Trophoblast cell (in vitro differentiated cells and primary cell): ENCODE data around the gene PRTN3.

Source experiments
- DNase-seq, 2 donors: peaks; one replicate each; pipeline ENCODE4 v3.0.0-alpha.2; 2016
- H2AFZ ChIP-seq: 2 replicates; pipeline ENCODE4 v1.6.1; 2013; ENCODE audit warnings: low read length, moderate library complexity, mild to moderate bottlenecking; ENCODE audit not compliant: insufficient read depth, poor library complexity
- H2AK5ac ChIP-seq: 2 replicates; pipeline ENCODE4 v1.6.1; 2013; ENCODE audit warnings: mild to moderate bottlenecking, low read length
- H2BK120ac ChIP-seq: 2 replicates; pipeline ENCODE4 v1.6.1; 2013; ENCODE audit warnings: low read length, mild to moderate bottlenecking, moderate library complexity; ENCODE audit not compliant: insufficient read depth, poor library complexity
- H2BK12ac ChIP-seq: 2 replicates; pipeline ENCODE4 v1.6.1; 2013; ENCODE audit warnings: mild to moderate bottlenecking, low read length, moderate library complexity
- H2BK5ac ChIP-seq: 2 replicates; pipeline ENCODE4 v1.6.1; 2013; ENCODE audit warnings: low read length, low read depth, moderate library complexity, mild to moderate bottlenecking; ENCODE audit not compliant: poor library complexity
- H3K14ac ChIP-seq: 2 replicates; pipeline ENCODE4 v1.6.1; 2013; ENCODE audit warnings: mild to moderate bottlenecking, low read length
- H3K18ac ChIP-seq: 2 replicates; pipeline ENCODE4 v1.6.1; 2013; ENCODE audit warnings: mild to moderate bottlenecking, low read length
- H3K23ac ChIP-seq: 2 replicates; pipeline ENCODE4 v1.6.1; 2013; ENCODE audit warnings: low read length
- H3K27ac ChIP-seq: 2 replicates; pipeline ENCODE4 v1.5.1; 2013; ENCODE audit warnings: low read depth, mild to moderate bottlenecking, inconsistent platforms, low read length, moderate library complexity
- H3K27me3 ChIP-seq: 2 replicates; pipeline ENCODE4 v1.6.1; 2013; ENCODE audit warnings: inconsistent platforms, mild to moderate bottlenecking, low read length, moderate library complexity; ENCODE audit not compliant: insufficient read depth
- H3K36me3 ChIP-seq, 2 experiments: 1 replicate in 1 of 2; 2 replicates in 1 of 2; pipeline ENCODE4 v1.6.1; 2013; ENCODE audit warnings: low read length in 2 of 2, mild to moderate bottlenecking in 2 of 2, moderate library complexity in 1 of 2; ENCODE audit not compliant: insufficient read depth in 2 of 2, control insufficient read depth in 1 of 2
- H3K4ac ChIP-seq: 2 replicates; pipeline ENCODE4 v1.6.1; 2013; ENCODE audit warnings: low read depth, mild to moderate bottlenecking, low read length, moderate library complexity
- H3K4me1 ChIP-seq, 2 experiments: 1 replicate in 1 of 2; 2 replicates in 1 of 2; pipeline ENCODE4 v1.6.1; 2013; ENCODE audit warnings: low read length in 2 of 2, mild to moderate bottlenecking in 2 of 2, moderate library complexity in 1 of 2; ENCODE audit not compliant: insufficient read depth in 2 of 2, control insufficient read depth in 1 of 2
- H3K4me2 ChIP-seq: 2 replicates; pipeline ENCODE4 v1.6.1; 2013; ENCODE audit warnings: inconsistent platforms, mild to moderate bottlenecking, low read length, moderate library complexity
- H3K4me3 ChIP-seq: 2 replicates; pipeline ENCODE4 v1.5.1; 2013; ENCODE audit warnings: mild to moderate bottlenecking, low read depth, low read length, inconsistent platforms
- H3K79me1 ChIP-seq: one replicate; pipeline ENCODE4 v1.6.1; 2013; ENCODE audit warnings: low read length
- H3K79me2 ChIP-seq: 2 replicates; pipeline ENCODE4 v1.6.1; 2013; ENCODE audit warnings: low read length, mild to moderate bottlenecking; ENCODE audit not compliant: control insufficient read depth, insufficient read depth, poor library complexity
- H3K9ac ChIP-seq: 2 replicates; pipeline ENCODE4 v1.6.1; 2013; ENCODE audit warnings: mild to moderate bottlenecking, low read length
- H3K9me3 ChIP-seq: 2 replicates; pipeline ENCODE4 v1.6.1; 2013; ENCODE audit warnings: low read depth, mild to moderate bottlenecking, control low read depth, inconsistent platforms, low read length; ENCODE audit not compliant: insufficient read depth
- H4K12ac ChIP-seq: 2 replicates; pipeline ENCODE4 v1.6.1; 2013; ENCODE audit warnings: low read depth, mild to moderate bottlenecking, low read length, moderate library complexity
- H4K8ac ChIP-seq: 2 replicates; pipeline ENCODE4 v1.6.1; 2013; ENCODE audit warnings: low read depth, mild to moderate bottlenecking, low read length, moderate library complexity
- H4K91ac ChIP-seq: one replicate; pipeline ENCODE4 v1.6.1; 2013; ENCODE audit warnings: low read depth, mild to moderate bottlenecking, low read length, moderate library complexity
- WGBS: extraction: QIAGEN DNeasy Blood & Tissue Kit; methylation state at CpG from one replicate; pipeline ENCODE4 v1.1.7; 2013; ENCODE audit warnings: missing lambda C conversion rate; ENCODE audit not compliant: insufficient read length, insufficient coverage; ENCODE audit errors: extremely low coverage; 5-methylcytosine and 5-hydroxymethylcytosine counted together

PRTN3 gene

GRCh38 chr19:873084-873483 lies 32.3 kb downstream of the PRTN3 start:
- no peak overlapping the region for H3K18ac ChIP-seq
- H3K4me2 ChIP-seq = no peak overlapping the region
- no peaks in the 10 kb centered on the region for H3K9me3 ChIP-seq
- H3K9ac ChIP-seq = no peak overlapping the region
- H3K4ac ChIP-seq = no peak overlapping the region
- no peak overlapping the region for H4K12ac ChIP-seq
- H3K4me1 ChIP-seq = peaks cover 13 to 16% of the 10 kb centered on the region in 2 experiments
- no peak overlapping the region for H3K23ac ChIP-seq
- no peak overlapping the region for H2AK5ac ChIP-seq
- no peak overlapping the region for H4K8ac ChIP-seq
- H4K91ac ChIP-seq = no peak overlapping the region
- H3K14ac ChIP-seq = no peak overlapping the region
- H2AFZ ChIP-seq = no peak overlapping the region
- no peak for DNase-seq
- no peak overlapping the region for H3K27ac ChIP-seq
- no peak overlapping the region for H3K4me3 ChIP-seq
- no peaks in the 10 kb centered on the region for H3K27me3 ChIP-seq
- WGBS = no CpG with 5 or more reads among the region's 13 CpGs
- H3K36me3 ChIP-seq = peaks cover 57% of the 10 kb centered on the region in 2 experiments
- peaks cover 5% of the 10 kb centered on the region for H3K79me1 ChIP-seq
- no peak overlapping the region for H2BK12ac ChIP-seq
- no peak overlapping the region for H2BK120ac ChIP-seq
- no peak overlapping the region for H2BK5ac ChIP-seq
- peaks cover 4% of the 10 kb centered on the region for H3K79me2 ChIP-seq

GRCh38 chr19:873561-874041 lies 32.8 kb downstream of the PRTN3 start:
- no peaks in the 10 kb centered on the region for H3K9me3 ChIP-seq
- no peak for DNase-seq
- H3K18ac ChIP-seq = no peak overlapping the region
- H3K23ac ChIP-seq = no peak overlapping the region
- H2AFZ ChIP-seq = no peak overlapping the region
- H3K9ac ChIP-seq = no peak overlapping the region
- H4K91ac ChIP-seq = no peak overlapping the region
- no peaks in the 10 kb centered on the region for H3K27me3 ChIP-seq
- H4K12ac ChIP-seq = no peak overlapping the region
- H3K36me3 ChIP-seq = peaks cover 52 to 54% of the 10 kb centered on the region in 2 experiments
- no peak overlapping the region for H2BK12ac ChIP-seq
- no peak overlapping the region for H3K4me3 ChIP-seq
- H2BK5ac ChIP-seq = no peak overlapping the region
- no peak overlapping the region for H3K4me2 ChIP-seq
- no peak overlapping the region for H2AK5ac ChIP-seq
- H3K79me2 ChIP-seq = peaks cover 4% of the 10 kb centered on the region
- H2BK120ac ChIP-seq = no peak overlapping the region
- peaks cover 10 to 16% of the 10 kb centered on the region in 2 experiments for H3K4me1 ChIP-seq
- no CpG with 5 or more reads among the region's 22 CpGs for WGBS
- H3K4ac ChIP-seq = no peak overlapping the region
- H4K8ac ChIP-seq = no peak overlapping the region
- no peak overlapping the region for H3K14ac ChIP-seq
- no peak overlapping the region for H3K27ac ChIP-seq
- peaks cover 5% of the 10 kb centered on the region for H3K79me1 ChIP-seq

- Histone ChIP-seq H3K23ac (no peak overlapping the region), H4K12ac (no peak overlapping the region), H3K9ac (no peak overlapping the region), H4K91ac (no peak overlapping the region), H3K36me3 (peaks cover 55 to 60% of the 10 kb centered on the region in 2 experiments), H3K4me2 (no peak overlapping the region), H3K79me1 (no peaks in the 10 kb centered on the region), H4K8ac (no peak overlapping the region), H2AK5ac (no peak overlapping the region), H3K9me3 (no peaks in the 10 kb centered on the region), H3K4me1 (peaks cover 0 to 4% of the 10 kb centered on the region in 2 experiments), H3K79me2 (no peaks in the 10 kb centered on the region), H2AFZ (no peak overlapping the region), H3K27me3 (no peaks in the 10 kb centered on the region), H3K18ac (no peak overlapping the region), H3K27ac (no peak overlapping the region), H3K4me3 (no peak overlapping the region), H2BK120ac (no peak overlapping the region), H2BK12ac (no peak overlapping the region), H3K14ac (no peak overlapping the region), H2BK5ac (no peak overlapping the region), H3K4ac (no peak overlapping the region)
- no CpG with 5 or more reads among the region's 28 CpGs for WGBS
- no peak for DNase-seq
Measured at GRCh38 chr19:875265-875879, 34.6 kb downstream of the PRTN3 start.

- no peaks in the 10 kb centered on the region for H3K79me2 ChIP-seq
- H3K4me1 ChIP-seq = no peaks in the 10 kb centered on the region
- H2BK12ac ChIP-seq = no peak overlapping the region
- H3K4ac ChIP-seq = no peak overlapping the region
- H3K23ac ChIP-seq = no peak overlapping the region
- no CpG with 5 or more reads among the region's 18 CpGs for WGBS
- no peak overlapping the region for H3K27ac ChIP-seq
- no peak overlapping the region for H3K14ac ChIP-seq
- no peak overlapping the region for H3K9ac ChIP-seq
- H2AK5ac ChIP-seq = no peak overlapping the region
- no peak overlapping the region for H3K18ac ChIP-seq
- no peak for DNase-seq
- no peaks in the 10 kb centered on the region for H3K79me1 ChIP-seq
- no peak overlapping the region for H4K12ac ChIP-seq
- no peak overlapping the region for H2BK5ac ChIP-seq
- no peak overlapping the region for H2BK120ac ChIP-seq
- H2AFZ ChIP-seq = no peak overlapping the region
- H3K9me3 ChIP-seq = no peaks in the 10 kb centered on the region
- no peak overlapping the region for H4K91ac ChIP-seq
- no peak overlapping the region for H4K8ac ChIP-seq
- H3K4me3 ChIP-seq = no peak overlapping the region
- H3K36me3 ChIP-seq = peaks cover 52 to 57% of the 10 kb centered on the region in 2 experiments
- H3K4me2 ChIP-seq = no peak overlapping the region
- no peaks in the 10 kb centered on the region for H3K27me3 ChIP-seq
Measured at GRCh38 chr19:876089-876488, 35.3 kb downstream of the PRTN3 start.
